ENCODE results near the gene PSMF1.
"Not testable (repeated sequence)": the region's sequence is repeated elsewhere in the genome, so short reads cannot be mapped to it uniquely, and the experiment has no call there.

Gene PSMF1

DNA sequence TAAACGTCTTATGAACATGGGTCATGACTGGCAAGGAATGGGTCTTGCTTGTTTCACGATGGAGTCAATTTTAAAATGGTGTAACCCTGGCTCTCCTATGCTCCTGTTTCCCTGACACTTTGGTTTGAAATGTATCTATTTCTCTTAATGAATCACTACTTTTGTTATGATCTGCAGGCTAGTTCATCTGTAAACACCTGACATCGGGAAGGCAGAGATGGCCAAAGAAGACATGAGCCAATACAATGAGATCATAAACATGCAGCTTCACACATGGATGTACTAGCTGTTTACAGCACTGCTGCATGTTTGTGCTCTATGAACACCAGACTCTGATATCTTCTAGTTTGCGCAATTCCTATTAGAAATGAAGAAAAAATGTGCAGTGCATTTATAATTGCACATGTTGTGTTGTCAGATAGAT, 96.4 kb downstream of the PSMF1 start:
- Histone ChIP-seq H3K27me3 (ENCODE audit: control insufficient read depth in 1 of 2, insufficient read depth in 2 of 2, low read length in 2 of 2) (peaks cover 4 to 18% of the 10 kb centered on the region in 2 donors), H3K4me3 (ENCODE audit: low read length in 2 of 2) (no peak overlapping the region), H3K9ac (ENCODE audit: low read length in 2 of 2) (no peak overlapping the region), H3K36me3 (ENCODE audit: control insufficient read depth in 2 of 2, insufficient read depth in 2 of 2, low read length in 2 of 2) (no peaks in the 10 kb centered on the region), H3K4me1 (ENCODE audit: control insufficient read depth, insufficient read depth, low read length) (peaks cover 5% of the 10 kb centered on the region), H3K9me3 (ENCODE audit: control insufficient read depth in 2 of 2, low read length in 2 of 2) (no peaks in the 10 kb centered on the region), H3K27ac (ENCODE audit: low read length) (no peak overlapping the region)

DNA sequence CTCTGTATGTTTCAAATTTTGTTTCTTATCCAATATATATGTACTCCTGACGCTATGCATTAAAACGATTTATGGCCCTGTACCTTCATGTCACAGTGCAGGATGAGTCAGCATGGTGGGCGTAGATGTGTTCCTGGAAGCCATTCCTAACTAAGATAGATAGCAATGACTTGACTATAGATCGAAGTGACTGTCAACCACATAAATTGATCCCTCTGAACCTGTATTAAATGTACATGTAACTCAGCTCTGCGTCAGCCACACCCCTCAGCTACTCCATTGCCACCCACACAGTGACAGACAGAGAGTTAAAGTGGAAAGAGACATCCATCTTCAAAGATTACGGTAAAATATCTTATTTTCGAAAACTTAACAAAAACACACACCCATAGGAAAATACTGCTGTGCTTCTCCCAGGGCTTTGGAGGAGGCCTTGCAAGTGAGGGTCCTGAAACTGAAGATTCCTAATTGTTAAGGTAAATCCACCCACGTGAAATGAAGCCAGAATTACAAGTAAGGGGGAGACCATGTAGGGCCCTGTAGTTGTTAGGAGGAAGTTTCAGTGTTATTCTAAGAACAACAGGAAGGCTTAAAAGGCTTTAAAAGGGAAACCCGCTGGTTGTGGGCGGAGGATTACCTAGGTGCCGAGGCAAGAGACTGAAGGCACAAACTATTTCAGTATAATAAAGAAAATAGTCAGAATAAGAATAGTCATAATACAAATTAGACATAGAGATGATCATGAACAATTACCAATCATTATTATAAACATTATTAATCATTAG, 97.2 kb downstream of the PSMF1 start:
- Histone ChIP-seq H3K27ac (ENCODE audit: low read length) (no peak overlapping the region), H3K4me3 (ENCODE audit: low read length in 2 of 2) (no peak overlapping the region), H3K36me3 (ENCODE audit: control insufficient read depth in 2 of 2, insufficient read depth in 2 of 2, low read length in 2 of 2) (no peaks in the 10 kb centered on the region), H3K9me3 (ENCODE audit: control insufficient read depth in 2 of 2, low read length in 2 of 2) (no peaks in the 10 kb centered on the region), H3K27me3 (ENCODE audit: control insufficient read depth in 1 of 2, insufficient read depth in 2 of 2, low read length in 2 of 2) (peaks cover 4 to 15% of the 10 kb centered on the region in 2 donors), H3K9ac (ENCODE audit: low read length in 2 of 2) (no peak overlapping the region), H3K4me1 (ENCODE audit: control insufficient read depth, insufficient read depth, low read length) (peaks cover 5% of the 10 kb centered on the region)

DNA sequence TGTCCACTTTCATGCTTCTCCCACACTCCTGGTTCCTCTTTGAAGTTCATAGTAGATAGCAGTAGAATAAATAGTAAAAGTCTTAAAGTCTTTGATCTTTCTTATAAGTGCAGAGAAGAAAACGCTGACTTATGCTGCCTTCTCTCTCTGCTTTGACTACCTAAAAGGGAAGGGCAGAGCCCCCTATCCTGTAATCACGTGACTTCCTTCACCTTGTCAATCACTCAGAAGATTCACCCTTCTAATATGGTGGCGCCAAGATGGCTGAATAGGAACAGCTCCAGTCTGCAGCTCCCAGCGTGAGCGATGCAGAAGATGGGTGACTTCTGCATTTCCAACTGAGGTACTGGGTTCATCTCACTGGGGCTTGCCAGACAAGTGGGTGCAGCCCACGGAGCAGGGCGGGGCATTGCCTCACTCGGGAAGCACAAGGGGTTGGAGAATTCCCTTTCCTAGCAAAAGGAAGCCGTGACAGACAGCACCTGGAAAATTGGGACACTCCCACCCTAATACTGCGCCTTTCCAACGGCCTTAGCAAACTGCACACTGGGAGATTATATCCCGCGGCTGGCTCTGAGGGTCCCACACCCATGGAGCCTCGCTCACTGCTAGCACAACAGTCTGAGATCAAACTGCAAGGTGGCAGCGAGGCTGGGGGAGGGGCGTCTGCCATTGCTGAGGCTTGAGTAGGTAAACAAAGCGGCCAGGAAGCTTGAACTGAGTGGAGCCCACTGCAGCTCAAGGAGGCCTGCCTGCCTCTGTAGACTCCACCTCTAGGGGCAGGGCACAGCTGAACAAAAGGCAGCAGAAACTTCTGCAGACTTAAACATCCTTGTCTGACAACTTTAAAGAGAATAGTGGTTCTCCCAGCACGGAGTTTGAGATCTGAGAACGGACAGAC, 98.4 kb downstream of the PSMF1 start:
- peaks cover 4 to 10% of the 10 kb centered on the region in 2 donors for H3K27me3 ChIP-seq (ENCODE audit: control insufficient read depth in 1 of 2, insufficient read depth in 2 of 2, low read length in 2 of 2)
- not testable (repeated sequence) for H3K36me3 ChIP-seq (ENCODE audit: control insufficient read depth in 2 of 2, insufficient read depth in 2 of 2, low read length in 2 of 2); H3K4me1 ChIP-seq (ENCODE audit: control insufficient read depth, insufficient read depth, low read length); H3K27ac ChIP-seq (ENCODE audit: low read length); H3K9me3 ChIP-seq (ENCODE audit: control insufficient read depth in 2 of 2, low read length in 2 of 2); H3K4me3 ChIP-seq (ENCODE audit: low read length in 2 of 2); H3K9ac ChIP-seq (ENCODE audit: low read length in 2 of 2)
